K562 (cell line): ENCODE data around the gene THAP4. TPM values are rescaled to one million over a fixed set of nuclear protein-coding genes. Genes with fewer than 3 reads are reported as not detected.

Source experiments
- ATAC-seq: fragments of 200-7000 bp; cut with Tn5 transposase; 3 replicates; pipeline ENCODE4 v1.9.1; 2020; ENCODE audit warnings: moderate library complexity
- BruUV-seq: library from RNA; stranded (reverse); fragments of 400-500 nt; replicated peaks from 2 replicates; lab custom pipeline; 2021; lab: Mats Ljungman, UMichigan
- CTCF ChIA-PET: fragments of 300-600 bp; formaldehyde crosslinking; extraction: SDS; loops from one replicate; lab custom pipeline; 2021; ENCODE audit warnings: low intra/inter-chr PET ratio; lab: Yijun Ruan, JAX
- POLR2A ChIA-PET: fragments of 300-600, 350-650 bp; sonication (Branson Sonifier 250); formaldehyde crosslinking; extraction: SDS; loops from one replicate; lab custom pipeline; 2021; ENCODE audit warnings: antibody characterized with exemption, inconsistent platforms; lab: Yijun Ruan, JAX
- DNase-seq, 4 experiments: peaks; one replicate each; pipeline versions ENCODE4 v3.0.0 to v3.0.0-alpha.2; 2011 to 2018; ENCODE audit warnings: low spot score in 3 of 4, mixed read lengths in 3 of 4; ENCODE audit errors: extremely low read depth in 1 of 4
- FAIRE-seq: peaks from 2 replicates; lab custom pipeline; 2011; peaks lifted over from hg19 to GRCh38; lab: Jason Lieb, UNC
- H2AFZ ChIP-seq: 2 replicates; pipeline ENCODE4 v1.6.0; 2011; ENCODE audit warnings: low read depth, low read length, control low read depth, inconsistent platforms
- H3K27ac ChIP-seq: fragments of 200-600 bp; 3 replicates; pipeline ENCODE4 v1.8.0; 2011; ENCODE audit warnings: low read depth, mild to moderate bottlenecking, control low read depth, inconsistent platforms, low read length, moderate library complexity, mixed read lengths; ENCODE audit errors: extremely low read depth
- H3K27me3 ChIP-seq, 2 experiments: fragments of 300-600 bp in 1 of 2; 2 replicates in 1 of 2; 3 replicates in 1 of 2; pipeline versions ENCODE4 v1.6.0 to v1.8.0; 2011; ENCODE audit warnings: inconsistent platforms in 2 of 2, low read length in 2 of 2, mild to moderate bottlenecking in 1 of 2, mixed read lengths in 1 of 2, moderate library complexity in 1 of 2; ENCODE audit not compliant: control insufficient read depth in 2 of 2, insufficient read depth in 2 of 2
- H3K36me3 ChIP-seq: fragments of 300-600 bp; 3 replicates; pipeline ENCODE4 v1.8.0; 2011; ENCODE audit warnings: mild to moderate bottlenecking, low read length, inconsistent platforms; ENCODE audit not compliant: control insufficient read depth, insufficient read depth
- H3K4me1 ChIP-seq, 2 experiments: fragments of 200-600 bp in 1 of 2; replicated peaks in 1 of 2; 2 replicates in 1 of 2; 3 replicates in 1 of 2; pipeline versions ENCODE4 v1.5.1 to v1.8.0; 2011; ENCODE audit warnings: inconsistent platforms in 2 of 2, low read length in 2 of 2, mild to moderate bottlenecking in 1 of 2, mixed read lengths in 1 of 2, moderate library complexity in 1 of 2; ENCODE audit not compliant: control insufficient read depth in 2 of 2, insufficient read depth in 2 of 2
- H3K4me2 ChIP-seq: 2 replicates; pipeline ENCODE4 v1.6.1; 2011; ENCODE audit warnings: low read length, control low read depth, inconsistent platforms, mixed read lengths; ENCODE audit not compliant: insufficient read depth
- H3K4me3 ChIP-seq: fragments of 200-600 bp; sonication (generic), shearing (Covaris generic); 2 replicates; pipeline ENCODE4 v1.5.1; 2016; ENCODE audit warnings: control low read depth, inconsistent platforms
- H3K79me2 ChIP-seq: fragments of 200-600 bp; 3 replicates; pipeline ENCODE4 v1.8.0; 2011; ENCODE audit warnings: low read length, inconsistent platforms; ENCODE audit not compliant: control insufficient read depth, insufficient read depth
- H3K9ac ChIP-seq, 2 experiments: 2 replicates each; pipeline versions ENCODE4 v1.6.0 to v1.6.1; 2011; ENCODE audit warnings: low read depth in 2 of 2, low read length in 2 of 2, control low read depth in 1 of 2, inconsistent platforms in 1 of 2, mild to moderate bottlenecking in 1 of 2, mixed read lengths in 1 of 2; ENCODE audit not compliant: insufficient read depth in 1 of 2
- H3K9me1 ChIP-seq: one replicate; pipeline ENCODE4 v1.6.0; 2011; ENCODE audit warnings: inconsistent platforms, mild to moderate bottlenecking, low read length, moderate library complexity; ENCODE audit not compliant: control insufficient read depth, insufficient read depth
- H3K9me3 ChIP-seq: replicated peaks from 2 replicates; pipeline ENCODE4 v1.5.1; 2011; ENCODE audit warnings: low read depth, low read length, inconsistent platforms; ENCODE audit not compliant: control insufficient read depth, insufficient read depth
- H4K20me1 ChIP-seq: replicated peaks from 2 replicates; pipeline ENCODE4 v1.6.1; 2011; ENCODE audit warnings: low read length, inconsistent platforms, mixed read lengths; ENCODE audit not compliant: control insufficient read depth, insufficient read depth
- DLX4 ChIP-seq: fragments of 250-450 bp; sonication (Bioruptor Pico); IDR thresholded peaks from 2 replicates; pipeline ENCODE4 v1.6.1; 2021; ENCODE audit warnings: mild to moderate bottlenecking
- SAFB ChIP-seq: fragments of 200-400 bp; formaldehyde crosslinking; IDR thresholded peaks from 2 replicates; pipeline ENCODE4 v1.6.1; 2017; ENCODE audit warnings: low read depth, low read length, borderline replicate concordance
- SMAD1 ChIP-seq: fragments of 150-350 bp; IDR thresholded peaks from 2 replicates; pipeline ENCODE4 v1.6.1; 2014; ENCODE audit warnings: low read length, low read depth; ENCODE audit not compliant: partially characterized antibody
- SRSF3 ChIP-seq: fragments of 200-400 bp; formaldehyde crosslinking; IDR thresholded peaks from 2 replicates; pipeline ENCODE4 v1.6.1; 2016; ENCODE audit warnings: mild to moderate bottlenecking, low read length, moderate library complexity; ENCODE audit not compliant: insufficient read depth
- ZKSCAN3 ChIP-seq: fragments of 250-450 bp; sonication (Bioruptor Pico); IDR thresholded peaks from 2 replicates; pipeline ENCODE4 v1.4.0; 2020
- ZNF785 ChIP-seq: fragments of 250-450 bp; sonication (Bioruptor Pico); IDR thresholded peaks from 2 replicates; pipeline ENCODE4 v1.4.0; 2020; ENCODE audit warnings: mild to moderate bottlenecking
- WGBS: fragments of 100-300 bp; shearing (Covaris generic); methylation state at CpG from one replicate; pipeline ENCODE4 v1.1.6; 2016; ENCODE audit warnings: low coverage, mixed read lengths; ENCODE audit not compliant: insufficient coverage; ENCODE audit errors: missing lambda C conversion rate; 5-methylcytosine and 5-hydroxymethylcytosine counted together
- in situ Hi-C: fragments of 300-500 bp; cut with MboI; formaldehyde crosslinking; loops from 4 replicates; pipeline ENCODE4 v1.15.0; 2018; ENCODE audit warnings: inconsistent platforms, mixed read lengths
- intact Hi-C: fragments of 100-400 bp; cut with micrococcal nuclease; formaldehyde crosslinking; loops from 2 replicates; pipeline ENCODE4 v1.14.2; 2022
- polyA plus RNA-seq, 8 experiments: library from polyadenylated mRNA; depleted of rRNA in 4 of 8; stranded (reverse) in 5 of 8; unstranded in 3 of 8; fragments of >200 nt; fragmentation: Nextera tagmentation in 2 of 8; fragmentation: Illumina TruSeq in 1 of 8; extraction: Ambion mirVana in 2 of 8; extraction: Trizol in 1 of 8; gene quantifications; 2 replicates each; pipeline versions ENCODE4 v1.2.1 to v1.2.3, GENCODE V29; 2011 to 2014; ENCODE audit warnings: inconsistent platforms in 1 of 8, missing spikeins in 1 of 8
- total RNA-seq, 7 experiments: library from RNA; depleted of rRNA in 6 of 7; stranded (reverse); fragments of >200 nt in 6 of 7; fragmentation: Illumina TruSeq in 2 of 7; extraction: Trizol in 2 of 7; gene quantifications; 2 replicates each; pipeline versions ENCODE4 v1.2.1 to v1.2.3, GENCODE V29; 2011 to 2021; ENCODE audit warnings: low replicate concordance in 1 of 7

Gene THAP4
- total and polyA plus RNA-seq, 9 of the 15 experiments (the other 6 are each of a cell fraction or from before 2014, with no cell fraction given): 8.6 to 60.9 (median 43.9) TPM

GRCh38 chr2:241652142-241652541, 15.2 kb upstream of the THAP4 start:
- Histone ChIP-seq H4K20me1 (no peaks in the 10 kb centered on the region), H3K4me1 (no peaks in the 10 kb centered on the region; a peak in 1 of 5 replicates), H3K79me2 (peaks cover 11% of the 10 kb centered on the region), H3K36me3 (peaks cover 41% of the 10 kb centered on the region; the same call in 1 of the 3 replicates), H3K27me3 (no peaks in the 10 kb centered on the region), H3K4me2 (no peak overlapping the region), H3K9me3 (no peaks in the 10 kb centered on the region), H3K4me3 (no peak overlapping the region), H3K9ac (no peak overlapping the region), H2AFZ (no peak overlapping the region), H3K9me1 (no peaks in the 10 kb centered on the region), H3K27ac (no peak overlapping the region)
- intact Hi-C loops (no loop called here), in situ Hi-C loops (no loop called here)
- no peak for ATAC-seq
- no peak for TF ChIP-seq SRSF3
- no peak for TF ChIP-seq ZKSCAN3 (CRISPR knock-in tag)
- TF ChIP-seq ZNF785: no peak
- no peak for TF ChIP-seq DLX4 (CRISPR knock-in tag)
- no peak for TF ChIP-seq SAFB
- no peak for TF ChIP-seq SMAD1
- ChIA-PET CTCF (no interaction called here), POLR2A (no interaction called here)
- BruUV-seq: no TSS peak
- FAIRE-seq: no peak
- no peak for DNase-seq
- WGBS: 90% methylated on average over 8 of the region's 9 CpGs
